IMR-90 (cell line): Measurements from ENCODE around the gene BPNT1. TPM values are rescaled to one million over a fixed set of nuclear protein-coding genes. Genes with fewer than 3 reads are reported as not detected.

Source experiments
- ATAC-seq: fragments of 200-7000 bp; cut with Tn5 transposase; 2 replicates; pipeline ENCODE4 v1.9.1; 2020; ENCODE audit warnings: low read depth, mild to moderate bottlenecking, moderate library complexity
- BruUV-seq: library from RNA; stranded (reverse); fragments of 400-500 nt; replicated peaks from 2 replicates; lab custom pipeline; 2021; lab: Mats Ljungman, UMichigan
- CTCF ChIA-PET: fragments of 300-600 bp; formaldehyde crosslinking; extraction: SDS; loops from one replicate; lab custom pipeline; 2021; ENCODE audit warnings: antibody characterized with exemption; lab: Yijun Ruan, JAX
- POLR2A ChIA-PET: fragments of 300-600 bp; sonication (Branson Sonifier 250); formaldehyde crosslinking; loops from one replicate; lab custom pipeline; 2022; ENCODE audit warnings: antibody characterized with exemption; ENCODE audit not compliant: unreplicated experiment; lab: Charles Lee
- DNase-seq: peaks from one replicate; pipeline ENCODE4 v3.0.0; 2013
- H2AFZ ChIP-seq: replicated peaks from 2 replicates; pipeline ENCODE3; 2013; ENCODE audit warnings: low read length, mild to moderate bottlenecking; ENCODE audit not compliant: poor library complexity
- H2AK5ac ChIP-seq: 2 replicates; pipeline ENCODE4 v1.6.1; 2013; ENCODE audit warnings: low read depth, low read length, inconsistent platforms
- H2AK9ac ChIP-seq: replicated peaks from 2 replicates; pipeline ENCODE3; 2013; ENCODE audit warnings: mild to moderate bottlenecking, low read depth, low read length, moderate library complexity; ENCODE audit not compliant: poor library complexity
- H2BK120ac ChIP-seq: 2 replicates; pipeline ENCODE4 v1.6.1; 2013; ENCODE audit warnings: low read depth, low read length, inconsistent platforms
- H2BK15ac ChIP-seq: 3 replicates; pipeline ENCODE4 v1.6.1; 2013; ENCODE audit warnings: low read depth, low read length, inconsistent platforms
- H2BK20ac ChIP-seq: 2 replicates; pipeline ENCODE4 v1.6.1; 2013; ENCODE audit warnings: low read depth, mild to moderate bottlenecking, inconsistent platforms, low read length, moderate library complexity
- H2BK5ac ChIP-seq: 2 replicates; pipeline ENCODE4 v1.6.1; 2013; ENCODE audit warnings: mild to moderate bottlenecking, low read depth, low read length, inconsistent platforms; ENCODE audit not compliant: poor library complexity, severe bottlenecking
- H3K14ac ChIP-seq: replicated peaks from 2 replicates; pipeline ENCODE4 v1.6.1; 2013; ENCODE audit warnings: low read depth, low read length, inconsistent platforms
- H3K18ac ChIP-seq: 2 replicates; pipeline ENCODE4 v1.6.1; 2013; ENCODE audit warnings: low read depth, low read length, control low read depth
- H3K23ac ChIP-seq: 2 replicates; pipeline ENCODE4 v1.6.1; 2013; ENCODE audit warnings: low read depth, low read length, inconsistent platforms
- H3K27ac ChIP-seq: 2 replicates; pipeline ENCODE4 v1.5.1; 2013; ENCODE audit warnings: mild to moderate bottlenecking, control low read depth, low read length; ENCODE audit not compliant: insufficient read depth
- H3K27me3 ChIP-seq: 2 replicates; pipeline ENCODE4 v1.6.1; 2013; ENCODE audit warnings: low read length; ENCODE audit not compliant: control insufficient read depth, insufficient read depth
- H3K36me3 ChIP-seq: 2 replicates; pipeline ENCODE4 v1.6.1; 2013; ENCODE audit warnings: low read length, mixed read lengths; ENCODE audit not compliant: control insufficient read depth, insufficient read depth
- H3K4ac ChIP-seq: 2 replicates; pipeline ENCODE4 v1.6.1; 2013; ENCODE audit warnings: low read depth, low read length, inconsistent platforms
- H3K4me1 ChIP-seq: 2 replicates; pipeline ENCODE4 v1.6.1; 2013; ENCODE audit warnings: low read length, mixed read lengths; ENCODE audit not compliant: control insufficient read depth, insufficient read depth
- H3K4me2 ChIP-seq: 2 replicates; pipeline ENCODE4 v1.6.1; 2013; ENCODE audit warnings: low read depth, mild to moderate bottlenecking, control low read depth, low read length, moderate library complexity
- H3K4me3 ChIP-seq: 2 replicates; pipeline ENCODE4 v1.5.1; 2013; ENCODE audit warnings: low read depth, mild to moderate bottlenecking, control low read depth, low read length, moderate library complexity; ENCODE audit not compliant: insufficient read depth
- H3K56ac ChIP-seq: 2 replicates; pipeline ENCODE4 v1.6.1; 2013; ENCODE audit warnings: low read length, inconsistent platforms; ENCODE audit not compliant: insufficient read depth; ENCODE audit errors: extremely low read depth
- H3K79me1 ChIP-seq, 2 experiments: 2 replicates each; pipeline ENCODE4 v1.6.1; 2013; ENCODE audit warnings: low read length in 2 of 2, inconsistent platforms in 1 of 2, low read depth in 1 of 2
- H3K9ac ChIP-seq: 2 replicates; pipeline ENCODE4 v1.6.1; 2013; ENCODE audit warnings: low read depth, low read length, control low read depth
- H3K9me1 ChIP-seq: 2 replicates; pipeline ENCODE4 v1.6.1; 2013; ENCODE audit warnings: low read length, inconsistent platforms; ENCODE audit not compliant: insufficient read depth
- H3K9me3 ChIP-seq: 2 replicates; pipeline ENCODE4 v1.6.1; 2013; ENCODE audit warnings: low read length; ENCODE audit not compliant: control insufficient read depth, insufficient read depth
- H4K20me1 ChIP-seq: 2 replicates; pipeline ENCODE4 v1.6.1; 2013; ENCODE audit warnings: low read length, inconsistent platforms; ENCODE audit not compliant: insufficient read depth
- H4K5ac ChIP-seq: 2 replicates; pipeline ENCODE4 v1.6.1; 2013; ENCODE audit warnings: mild to moderate bottlenecking, low read depth, low read length, control low read depth
- H4K8ac ChIP-seq, 2 experiments: 2 replicates each; pipeline ENCODE4 v1.6.1; 2013; ENCODE audit warnings: low read depth in 2 of 2, low read length in 2 of 2, control low read depth in 1 of 2, inconsistent platforms in 1 of 2
- H4K91ac ChIP-seq: 2 replicates; pipeline ENCODE4 v1.6.1; 2013; ENCODE audit warnings: low read depth, low read length, inconsistent platforms; ENCODE audit not compliant: insufficient read depth
- CEBPB ChIP-seq: IDR thresholded peaks from 2 replicates; pipeline ENCODE4 v1.6.1; 2012; ENCODE audit warnings: low read depth, low read length, improper control_type of control experiment
- FOS ChIP-seq: fragments of 150-350 bp; IDR thresholded peaks from 2 replicates; pipeline ENCODE4 v1.6.1; 2016; ENCODE audit warnings: low read depth, low read length
- MAFK ChIP-seq: IDR thresholded peaks from 2 replicates; pipeline ENCODE4 v1.6.1; 2012; ENCODE audit warnings: low read depth, low read length, improper control_type of control experiment
- MXI1 ChIP-seq: IDR thresholded peaks from 2 replicates; pipeline ENCODE4 v1.6.1; 2012; ENCODE audit warnings: low read depth, mild to moderate bottlenecking, low read length, moderate library complexity, borderline replicate concordance
- NFE2L2 ChIP-seq: fragments of 150-350 bp; IDR thresholded peaks from 2 replicates; pipeline ENCODE4 v1.6.1; 2016; ENCODE audit warnings: low read depth, mild to moderate bottlenecking, low read length
- POLR2A ChIP-seq: IDR thresholded peaks from 2 replicates; pipeline ENCODE4 v1.6.1; 2012; ENCODE audit warnings: mild to moderate bottlenecking, low read depth, low read length
- RFX5 ChIP-seq: IDR thresholded peaks from 2 replicates; pipeline ENCODE4 v1.8.0; 2012; ENCODE audit warnings: low read depth, mild to moderate bottlenecking, low read length, moderate library complexity
- WGBS, 2 experiments: methylation state at CpG; one replicate each; pipeline versions ENCODE4 v1.1.5 to v1.1.7; 2013; ENCODE audit warnings: missing lambda C conversion rate in 2 of 2; ENCODE audit not compliant: insufficient read length in 1 of 2; ENCODE audit errors: extremely low coverage in 2 of 2; 5-methylcytosine and 5-hydroxymethylcytosine counted together
- dilution Hi-C: fragments of 300-500 bp; cut with HindIII; formaldehyde crosslinking; loops from one replicate; pipeline ENCODE4 v1.14.3; 2018; ENCODE audit warnings: low sequenced_read_pairs; ENCODE audit not compliant: unreplicated experiment
- in situ Hi-C: fragments of 300-500 bp; cut with MboI; formaldehyde crosslinking; loops from 3 replicates; pipeline ENCODE4 v1.14.3; 2019; ENCODE audit warnings: low sequenced_read_pairs, inconsistent platforms, mixed read lengths
- intact Hi-C: fragments of 100-400 bp; cut with micrococcal nuclease; formaldehyde crosslinking; loops from 2 replicates; pipeline ENCODE4 v1.10.0; 2022
- polyA plus RNA-seq, 3 experiments: library from polyadenylated mRNA; depleted of rRNA; stranded (reverse); fragments of >200 nt; gene quantifications; 2 replicates each; pipeline ENCODE4 v1.2.3, GENCODE V29; 2012; ENCODE audit warnings: low replicate concordance in 1 of 3
- total RNA-seq: library from RNA; depleted of rRNA; stranded (reverse); fragments of >200 nt; gene quantifications from 2 replicates; pipeline ENCODE4 v1.2.3, GENCODE V29; 2012
- TF ChIP-seq, protein P1 (sequence below): fragments of 150-350 bp; IDR thresholded peaks from 2 replicates; pipeline ENCODE4 v1.6.1; 2016; ENCODE audit warnings: low read depth, mild to moderate bottlenecking, low read length, moderate library complexity, borderline replicate concordance

BPNT1 gene
- total and polyA plus RNA-seq, 2 of the 4 experiments (the other 2 are of a cell fraction), result 31.7 to 38.2 TPM

DNA sequence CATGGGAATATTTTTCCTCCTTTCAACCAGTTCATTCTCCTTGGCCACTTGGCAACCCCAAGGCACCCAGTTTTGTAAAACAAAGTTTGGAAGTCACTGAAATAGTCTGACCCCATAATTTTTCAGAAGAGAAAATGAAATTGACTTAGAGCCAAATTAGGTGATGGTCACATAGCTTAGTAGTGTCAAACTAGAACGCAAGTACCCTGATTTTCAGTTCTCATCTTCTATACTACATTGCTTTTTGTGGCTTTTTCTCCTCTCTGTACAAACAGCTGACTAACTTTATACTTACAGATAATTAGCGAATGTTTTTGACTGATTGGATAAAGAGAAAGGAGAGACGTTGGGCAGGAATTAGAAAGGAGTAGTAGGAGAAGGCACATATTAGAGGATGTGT lies 37.5 kb upstream of the BPNT1 start:
- peaks cover 11% of the 10 kb centered on the region for H3K36me3 ChIP-seq
- H3K23ac ChIP-seq, result no peak overlapping the region
- ChIA-PET CTCF (no interaction called here), POLR2A (no interaction called here)
- H4K8ac ChIP-seq, result no peak overlapping the region
- no peak overlapping the region for H2AFZ ChIP-seq
- H3K4me2 ChIP-seq, result no peak overlapping the region
- intact Hi-C loops (no loop called here), dilution Hi-C loops (no loop called here), in situ Hi-C loops (no loop called here)
- no peaks in the 10 kb centered on the region for H3K9me1 ChIP-seq
- no peak overlapping the region for H2AK5ac ChIP-seq
- peaks cover 2% of the 10 kb centered on the region; the same call in 1 of the 2 replicates for H3K4me1 ChIP-seq
- no peak overlapping the region for H2AK9ac ChIP-seq
- no peaks in the 10 kb centered on the region for H4K20me1 ChIP-seq
- H3K79me1 ChIP-seq, result peaks cover 0 to 4% of the 10 kb centered on the region in 2 experiments; a peak in 1 of 4 replicates
- no peak overlapping the region for H2BK120ac ChIP-seq
- no peak overlapping the region for H3K27ac ChIP-seq
- H3K9me3 ChIP-seq, result no peaks in the 10 kb centered on the region; the same call in 1 of the 2 replicates
- no peak overlapping the region for H4K91ac ChIP-seq
- no peak overlapping the region for H3K56ac ChIP-seq
- TF ChIP-seq MXI1 (no peak), POLR2A (no peak), NFE2L2 (no peak), MAFK (no peak), FOS (no peak), CEBPB (no peak), RFX5 (no peak)
- TF ChIP-seq, protein P1, sequence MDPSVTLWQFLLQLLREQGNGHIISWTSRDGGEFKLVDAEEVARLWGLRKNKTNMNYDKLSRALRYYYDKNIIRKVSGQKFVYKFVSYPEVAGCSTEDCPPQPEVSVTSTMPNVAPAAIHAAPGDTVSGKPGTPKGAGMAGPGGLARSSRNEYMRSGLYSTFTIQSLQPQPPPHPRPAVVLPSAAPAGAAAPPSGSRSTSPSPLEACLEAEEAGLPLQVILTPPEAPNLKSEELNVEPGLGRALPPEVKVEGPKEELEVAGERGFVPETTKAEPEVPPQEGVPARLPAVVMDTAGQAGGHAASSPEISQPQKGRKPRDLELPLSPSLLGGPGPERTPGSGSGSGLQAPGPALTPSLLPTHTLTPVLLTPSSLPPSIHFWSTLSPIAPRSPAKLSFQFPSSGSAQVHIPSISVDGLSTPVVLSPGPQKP, result no peak
- no peak for ATAC-seq
- no peak overlapping the region for H2BK5ac ChIP-seq
- no TSS peak for BruUV-seq
- H3K18ac ChIP-seq, result no peak overlapping the region
- no peak overlapping the region for H3K4ac ChIP-seq
- WGBS, 2 experiments, result 50% methylated on average over 1 of the region's 3 CpGs; no CpG with 5 or more reads in 1 of the 2 experiments
- H2BK15ac ChIP-seq, result no peak overlapping the region
- DNase-seq, result no peak
- H4K5ac ChIP-seq, result no peak overlapping the region
- no peaks in the 10 kb centered on the region for H3K27me3 ChIP-seq
- no peak overlapping the region for H2BK20ac ChIP-seq
- no peak overlapping the region for H3K14ac ChIP-seq
- no peak overlapping the region for H3K4me3 ChIP-seq
- no peak overlapping the region for H3K9ac ChIP-seq
